Upper lobe of left lung (tissue), 6 donors: ENCODE results near the gene TMPRSS2. TPM values are rescaled to one million over a fixed set of nuclear protein-coding genes. Genes with fewer than 3 reads are reported as not detected.

Experiments used
- ATAC-seq, 2 donors: fragments of 200-7000 bp; cut with Tn5 transposase; one replicate each; pipeline ENCODE4 v1.9.1; 2022; ENCODE audit warnings: mild to moderate bottlenecking in 2 of 2, moderate library complexity in 2 of 2; ENCODE audit not compliant: low FRiP score in 2 of 2
- DNase-seq, 2 donors: peaks; one replicate each; pipeline ENCODE4 v3.0.0-alpha.2; 2019 to 2020
- H3K27ac ChIP-seq, 4 donors: fragments of 200-600 bp; sonication (generic); one replicate each; pipeline ENCODE4 v1.5.1; 2016 to 2019
- H3K27me3 ChIP-seq, 4 donors: fragments of 200-600 bp; sonication (generic); one replicate each; pipeline ENCODE4 v1.5.1; 2017 to 2019
- H3K36me3 ChIP-seq, 4 donors: fragments of 200-600 bp; sonication (generic); one replicate each; pipeline ENCODE4 v1.5.1; 2016 to 2019
- H3K4me1 ChIP-seq, 4 donors: fragments of 200-600 bp; sonication (generic); one replicate each; pipeline ENCODE4 v1.5.1; 2018 to 2019
- H3K4me3 ChIP-seq, 4 donors: fragments of 200-600 bp; sonication (generic); one replicate each; pipeline ENCODE4 v1.5.1; 2017 to 2019; ENCODE audit warnings: mild to moderate bottlenecking in 2 of 4, moderate library complexity in 1 of 4
- H3K9me3 ChIP-seq, 4 donors: fragments of 200-600 bp; sonication (generic); one replicate each; pipeline ENCODE4 v1.5.1; 2018 to 2019
- EP300 ChIP-seq, 4 donors: sonication (generic); formaldehyde crosslinking; IDR thresholded peaks; one replicate each; pipeline ENCODE4 v1.5.1; 2017; ENCODE audit warnings: antibody characterized with exemption in 4 of 4, control low read depth in 2 of 4
- POLR2A ChIP-seq, 4 donors: fragments of 450-650 bp; IDR thresholded peaks; one replicate each; pipeline ENCODE4 v1.5.1; 2016 to 2017; ENCODE audit warnings: antibody characterized with exemption in 4 of 4, mild to moderate bottlenecking in 2 of 4
- POLR2AphosphoS5 ChIP-seq, 2 donors: sonication (generic); formaldehyde crosslinking; IDR thresholded peaks; one replicate each; pipeline ENCODE4 v1.5.1; 2017; ENCODE audit warnings: antibody characterized with exemption in 2 of 2
- WGBS, 2 donors: methylation state at CpG; one replicate each; pipeline ENCODE4 v1.1.5; 2017 to 2018; 5-methylcytosine and 5-hydroxymethylcytosine counted together
- total RNA-seq, 6 donors: library from RNA; depleted of rRNA in 4 of 6; stranded (reverse); fragments of >200 nt in 4 of 6; gene quantifications; one replicate each; pipeline versions ENCODE4 v1.1.0 to v1.2.1, GENCODE V29; 2016 to 2021
- TF ChIP-seq, protein P1 (sequence below), 6 experiments: fragments of 450-650 bp in 4 of 6; fragments of 200-600 bp in 2 of 6; sonication (generic) in 2 of 6; IDR thresholded peaks; one replicate each; pipeline ENCODE4 v1.5.1; 2016 to 2019; ENCODE audit warnings: antibody characterized with exemption in 6 of 6
- donor health status: DM: no; HTN: no; CAD: no; lungs with moderate emphysema.
- donor health status: DM: no; HTN: yes; CAD: no; lungs with severe emphysema.

TMPRSS2 gene
- total RNA-seq, 6 donors from 2014 or later, result 65.3 to 195 (median 98.5) TPM

DNA sequence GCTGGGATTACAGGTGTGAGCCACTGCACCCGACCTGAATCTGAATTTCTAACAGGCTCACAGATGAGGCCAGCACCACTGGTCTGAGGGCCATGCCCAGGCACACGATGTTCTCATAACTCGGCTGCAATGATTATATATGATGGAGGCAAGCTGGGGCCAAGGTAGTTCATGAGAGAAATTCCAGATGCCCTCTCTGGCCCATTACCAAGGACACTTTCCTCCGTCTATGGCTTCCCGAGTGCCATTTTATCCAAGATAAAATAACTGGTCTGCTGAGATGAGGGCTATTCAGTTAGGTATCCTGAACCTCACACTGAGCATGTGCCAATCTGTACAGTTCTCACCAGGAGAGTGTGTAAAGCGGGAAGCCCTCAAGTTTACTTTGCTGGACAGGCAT is 16.5 kb downstream of the TMPRSS2 start:
- Histone ChIP-seq H3K27ac (no peak overlapping the region), H3K27me3 (no peaks in the 10 kb centered on the region), H3K36me3 (peaks cover 0 to 18% (median 8%) of the 10 kb centered on the region in 4 donors), H3K4me3 (no peak overlapping the region), H3K4me1 (peaks cover 0 to 9% (median 0%) of the 10 kb centered on the region in 4 donors), H3K9me3 (no peaks in the 10 kb centered on the region)
- DNase-seq (no peak), ATAC-seq (no peak)
- WGBS, 2 donors, result 69 to 81% methylated on average over 5 to 6 of the region's 6 CpGs
- TF ChIP-seq EP300 (IDR thresholded peaks at IDR 0.05) (no peak), POLR2A (IDR thresholded peaks at IDR 0.05) (no peak), POLR2AphosphoS5 (IDR thresholded peaks at IDR 0.05) (no peak)
- TF ChIP-seq, protein P1, sequence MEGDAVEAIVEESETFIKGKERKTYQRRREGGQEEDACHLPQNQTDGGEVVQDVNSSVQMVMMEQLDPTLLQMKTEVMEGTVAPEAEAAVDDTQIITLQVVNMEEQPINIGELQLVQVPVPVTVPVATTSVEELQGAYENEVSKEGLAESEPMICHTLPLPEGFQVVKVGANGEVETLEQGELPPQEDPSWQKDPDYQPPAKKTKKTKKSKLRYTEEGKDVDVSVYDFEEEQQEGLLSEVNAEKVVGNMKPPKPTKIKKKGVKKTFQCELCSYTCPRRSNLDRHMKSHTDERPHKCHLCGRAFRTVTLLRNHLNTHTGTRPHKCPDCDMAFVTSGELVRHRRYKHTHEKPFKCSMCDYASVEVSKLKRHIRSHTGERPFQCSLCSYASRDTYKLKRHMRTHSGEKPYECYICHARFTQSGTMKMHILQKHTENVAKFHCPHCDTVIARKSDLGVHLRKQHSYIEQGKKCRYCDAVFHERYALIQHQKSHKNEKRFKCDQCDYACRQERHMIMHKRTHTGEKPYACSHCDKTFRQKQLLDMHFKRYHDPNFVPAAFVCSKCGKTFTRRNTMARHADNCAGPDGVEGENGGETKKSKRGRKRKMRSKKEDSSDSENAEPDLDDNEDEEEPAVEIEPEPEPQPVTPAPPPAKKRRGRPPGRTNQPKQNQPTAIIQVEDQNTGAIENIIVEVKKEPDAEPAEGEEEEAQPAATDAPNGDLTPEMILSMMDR (IDR thresholded peaks at IDR 0.05), result no peak

DNA sequence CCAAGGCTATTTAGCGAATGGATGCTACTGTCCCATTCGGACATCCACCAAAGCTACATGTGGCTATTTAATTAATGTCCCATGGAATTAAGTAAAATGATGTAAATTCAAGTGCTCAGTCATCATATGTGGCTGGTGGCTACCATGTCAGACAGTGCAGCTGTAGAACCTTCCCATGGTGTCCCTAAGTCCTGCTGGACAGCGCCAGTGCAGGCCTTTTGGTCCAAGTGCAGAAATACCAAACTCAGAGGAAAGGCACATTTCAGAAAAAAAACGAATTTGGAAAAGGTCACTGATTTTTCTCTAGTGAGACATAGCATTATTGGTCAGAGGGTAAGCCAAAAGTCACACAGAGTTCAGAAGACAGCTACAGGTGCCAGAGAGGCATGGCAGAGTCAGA is 17.6 kb downstream of the TMPRSS2 start:
- WGBS, 2 donors, result 72 to 79% methylated on average over 4 of the region's 4 CpGs
- no peaks in the 10 kb centered on the region for H3K27me3 ChIP-seq
- TF ChIP-seq, protein P1 (IDR thresholded peaks at IDR 0.05), result no peak
- TF ChIP-seq POLR2A (IDR thresholded peaks at IDR 0.05) (no peak), POLR2AphosphoS5 (IDR thresholded peaks at IDR 0.05) (no peak), EP300 (IDR thresholded peaks at IDR 0.05) (no peak)
- peaks cover 0 to 13% (median 0%) of the 10 kb centered on the region in 4 donors for H3K4me1 ChIP-seq
- peaks cover 0 to 18% (median 8%) of the 10 kb centered on the region in 4 donors for H3K36me3 ChIP-seq
- H3K9me3 ChIP-seq, result no peaks in the 10 kb centered on the region
- H3K27ac ChIP-seq, result no peak overlapping the region
- DNase-seq, result no peak
- H3K4me3 ChIP-seq, result no peak overlapping the region
- no peak for ATAC-seq

DNA sequence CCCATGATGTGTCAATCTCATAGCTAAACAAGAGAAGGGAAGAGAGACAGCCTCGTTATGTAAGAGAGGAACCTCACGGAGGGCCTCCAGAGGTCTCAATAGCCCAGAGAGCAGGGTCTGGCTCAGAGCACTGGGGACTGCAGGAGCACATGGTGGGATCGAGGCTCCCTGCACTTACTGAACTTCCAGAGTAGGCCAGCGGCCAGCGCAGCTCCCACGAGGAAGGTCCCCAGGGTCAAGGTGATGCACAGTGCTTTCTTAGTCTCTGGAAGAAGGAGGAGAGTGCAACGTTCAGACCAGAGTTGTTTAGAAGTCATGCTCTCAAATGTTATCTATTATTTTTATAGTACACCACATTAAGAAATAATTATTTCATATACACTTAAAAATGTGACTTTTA is 18.6 kb downstream of the TMPRSS2 start:
- no peaks in the 10 kb centered on the region for H3K9me3 ChIP-seq
- H3K4me1 ChIP-seq, result peaks cover 0 to 23% (median 0%) of the 10 kb centered on the region in 4 donors
- 70 to 84% methylated on average over 7 of the region's 7 CpGs for WGBS, 2 donors
- H3K36me3 ChIP-seq, result peaks cover 0 to 18% (median 8%) of the 10 kb centered on the region in 4 donors
- no peak overlapping the region for H3K27ac ChIP-seq
- H3K27me3 ChIP-seq, result no peaks in the 10 kb centered on the region
- ATAC-seq (no peak), DNase-seq (no peak)
- TF ChIP-seq, protein P1 (IDR thresholded peaks at IDR 0.05), result no peak
- no peak for TF ChIP-seq EP300 (IDR thresholded peaks at IDR 0.05)
- no peak for TF ChIP-seq POLR2A (IDR thresholded peaks at IDR 0.05)
- no peak for TF ChIP-seq POLR2AphosphoS5 (IDR thresholded peaks at IDR 0.05)
- H3K4me3 ChIP-seq, result no peak overlapping the region

DNA sequence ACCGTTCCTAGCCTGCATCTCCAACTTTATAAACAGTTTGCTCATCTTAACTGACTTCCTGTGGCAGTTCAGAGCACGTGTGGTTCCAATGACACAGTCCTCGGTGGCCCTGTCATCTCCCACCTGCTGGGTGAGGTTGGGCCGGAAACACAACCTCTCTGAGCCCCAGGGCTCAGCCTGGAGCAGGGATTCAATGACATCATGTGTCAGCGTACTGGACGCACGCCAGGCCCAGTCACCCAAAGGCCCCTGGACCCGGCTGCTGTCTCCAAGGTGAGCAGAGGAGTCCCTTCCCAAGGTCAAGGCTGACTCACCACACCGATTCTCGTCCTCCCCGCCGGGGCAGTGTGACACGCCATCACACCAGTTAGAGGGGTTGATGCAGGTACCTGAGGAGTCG is 19.9 kb downstream of the TMPRSS2 start:
- TF ChIP-seq EP300 (IDR thresholded peaks at IDR 0.05), result no peak
- no peak for TF ChIP-seq POLR2A (IDR thresholded peaks at IDR 0.05)
- TF ChIP-seq POLR2AphosphoS5 (IDR thresholded peaks at IDR 0.05), result no peak
- TF ChIP-seq, protein P1 (IDR thresholded peaks at IDR 0.05), result no peak
- no peaks in the 10 kb centered on the region for H3K27me3 ChIP-seq
- 79 to 89% methylated on average over 5 to 14 of the region's 14 CpGs for WGBS, 2 donors
- no peaks in the 10 kb centered on the region for H3K9me3 ChIP-seq
- ATAC-seq (no peak), DNase-seq (no peak)
- no peak overlapping the region for H3K4me3 ChIP-seq
- peak overlapping the region in 1 of 4 donors; percentile 2 for H3K27ac ChIP-seq
- H3K36me3 ChIP-seq, result peaks cover 0 to 14% (median 5%) of the 10 kb centered on the region in 4 donors
- peaks cover 0 to 25% (median 5%) of the 10 kb centered on the region in 4 donors for H3K4me1 ChIP-seq

DNA sequence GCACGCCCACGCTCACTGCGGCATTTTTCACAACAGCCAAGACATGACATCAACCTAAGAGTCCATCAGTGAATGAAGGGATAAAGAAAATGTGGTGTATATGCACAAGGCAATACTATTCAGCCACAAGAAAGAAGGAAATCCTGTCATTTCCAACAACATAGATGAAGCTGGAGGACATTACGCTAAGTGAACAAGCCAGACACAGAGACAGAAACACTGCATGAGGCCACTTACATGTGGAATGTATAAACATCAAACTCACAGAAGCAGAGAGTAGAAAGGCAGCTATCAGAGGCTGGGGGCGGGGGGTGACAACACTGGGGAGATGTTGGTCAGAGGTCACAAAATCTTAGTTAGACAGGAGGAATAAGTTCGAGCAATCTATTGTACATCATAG is 20.9 kb downstream of the TMPRSS2 start:
- H3K4me3 ChIP-seq, result no peak overlapping the region
- no peak for ATAC-seq
- H3K27me3 ChIP-seq, result no peaks in the 10 kb centered on the region
- 74 to 85% methylated on average over 6 of the region's 6 CpGs for WGBS, 2 donors
- peaks cover 0 to 14% (median 6%) of the 10 kb centered on the region in 4 donors for H3K36me3 ChIP-seq
- no peak for TF ChIP-seq EP300 (IDR thresholded peaks at IDR 0.05)
- TF ChIP-seq POLR2AphosphoS5 (IDR thresholded peaks at IDR 0.05), result no peak
- no peak for TF ChIP-seq POLR2A (IDR thresholded peaks at IDR 0.05)
- TF ChIP-seq, protein P1 (IDR thresholded peaks at IDR 0.05), result no peak
- no peaks in the 10 kb centered on the region for H3K9me3 ChIP-seq
- peaks cover 0 to 25% (median 5%) of the 10 kb centered on the region in 4 donors for H3K4me1 ChIP-seq
- DNase-seq, result no peak
- H3K27ac ChIP-seq, result peak overlapping the region in 2 of 4 donors; percentile 25 to 80
